B cell (primary cell): ENCODE data around the gene CD4. TPM values are rescaled to one million over a fixed set of nuclear protein-coding genes. Genes with fewer than 3 reads are reported as not detected.
A peak's percentile ranks its signal among the peaks of the same experiment; 100 is the strongest.

Source experiments
- ATAC-seq: fragments of 200-7000 bp; cut with Tn5 transposase; one replicate; pipeline ENCODE4 v1.10.0; 2021; ENCODE audit warnings: low read depth, mild to moderate bottlenecking, moderate number of reproducible peaks, moderate library complexity
- CTCF ChIA-PET: fragments of 350-600 bp; sonication (Branson Sonifier 250); formaldehyde crosslinking; loops from one replicate; lab custom pipeline; 2021; ENCODE audit warnings: antibody characterized with exemption, inconsistent platforms; lab: Charles Lee
- POLR2A ChIA-PET: fragments of 350-600 bp; sonication (Branson Sonifier 250); formaldehyde crosslinking; loops from one replicate; lab custom pipeline; 2021; ENCODE audit warnings: antibody characterized with exemption; lab: Charles Lee
- DNase-seq: peaks from one replicate; pipeline ENCODE4 v3.0.0; 2013
- H2AFZ ChIP-seq: 2 replicates; pipeline ENCODE4 v1.6.1; 2012; ENCODE audit warnings: mild to moderate bottlenecking, low read depth, low read length; ENCODE audit not compliant: insufficient read depth, poor library complexity, severe bottlenecking
- H3K27ac ChIP-seq, 2 donors: 1 replicate in 1 of 2; 2 replicates in 1 of 2; pipeline ENCODE4 v1.5.1; 2012 to 2013; ENCODE audit warnings: low read length in 2 of 2, mild to moderate bottlenecking in 2 of 2, moderate library complexity in 1 of 2
- H3K27me3 ChIP-seq, 4 experiments: fragments of 200-600 bp in 1 of 4; sonication (generic) in 1 of 4; replicated peaks in 1 of 4; 1 replicate in 2 of 4; 2 replicates in 2 of 4; pipeline versions ENCODE4 v1.6.1 to v1.7.0; 2013 to 2016; ENCODE audit warnings: low read length in 3 of 4, mild to moderate bottlenecking in 2 of 4, mixed read lengths in 1 of 4, moderate library complexity in 1 of 4; ENCODE audit not compliant: insufficient read depth in 4 of 4, control insufficient read depth in 3 of 4; ENCODE audit errors: control extremely low read depth in 1 of 4
- H3K36me3 ChIP-seq, 2 experiments: replicated peaks in 1 of 2; 1 replicate in 1 of 2; 2 replicates in 1 of 2; pipeline versions ENCODE4 v1.6.1 to v1.7.1; 2013; ENCODE audit warnings: low read length in 1 of 2; ENCODE audit not compliant: insufficient read depth in 2 of 2, control insufficient read depth in 1 of 2; ENCODE audit errors: control extremely low read depth in 1 of 2, extremely low read depth in 1 of 2
- H3K4me1 ChIP-seq, 2 donors: fragments of 200-600 bp in 1 of 2; sonication (generic) in 1 of 2; 1 replicate in 1 of 2; 2 replicates in 1 of 2; pipeline versions ENCODE4 v1.5.1 to v1.6.1; 2013 to 2017; ENCODE audit warnings: low read length in 2 of 2; ENCODE audit not compliant: control insufficient read depth in 2 of 2, insufficient read depth in 2 of 2
- H3K4me2 ChIP-seq: replicated peaks from 2 replicates; pipeline ENCODE3; 2012; ENCODE audit warnings: mild to moderate bottlenecking, low read depth, low read length; ENCODE audit not compliant: poor library complexity, severe bottlenecking
- H3K4me3 ChIP-seq, 5 experiments: fragments of 200-600 bp in 1 of 5; sonication (generic) in 1 of 5; 1 replicate in 3 of 5; 2 replicates in 2 of 5; pipeline versions ENCODE4 v1.5.1 to v1.7.0; 2011 to 2016; ENCODE audit warnings: low read length in 4 of 5, mild to moderate bottlenecking in 4 of 5, low read depth in 2 of 5, control low read depth in 1 of 5, moderate library complexity in 1 of 5; ENCODE audit not compliant: insufficient read depth in 1 of 5; ENCODE audit errors: control extremely low read depth in 1 of 5, extremely low read depth in 1 of 5
- H3K79me2 ChIP-seq: fragments of 200-600 bp; sonication (generic); one replicate; pipeline ENCODE4 v1.6.0; 2016; ENCODE audit warnings: low read length; ENCODE audit not compliant: control insufficient read depth, insufficient read depth
- H3K9ac ChIP-seq: fragments of 200-600 bp; sonication (generic); 2 replicates; pipeline ENCODE4 v1.6.1; 2017; ENCODE audit warnings: mild to moderate bottlenecking, low read length, moderate library complexity
- H3K9me3 ChIP-seq, 3 donors: one replicate each; pipeline versions ENCODE4 v1.6.1 to v1.7.1; 2013; ENCODE audit warnings: low read length in 2 of 3; ENCODE audit not compliant: control insufficient read depth in 2 of 3, insufficient read depth in 1 of 3; ENCODE audit errors: control extremely low read depth in 1 of 3
- H4K20me1 ChIP-seq: 2 replicates; pipeline ENCODE4 v1.6.0; 2012; ENCODE audit warnings: mild to moderate bottlenecking, low read length; ENCODE audit not compliant: insufficient read depth, control insufficient read depth, poor library complexity, severe bottlenecking
- H3K27ac Mint-ChIP-seq: one replicate; pipeline ENCODE4 v1.8.0; 2021; ENCODE audit warnings: mixed read lengths
- H3K27me3 Mint-ChIP-seq: one replicate; pipeline ENCODE4 v1.8.0; 2021; ENCODE audit warnings: mixed read lengths
- H3K4me1 Mint-ChIP-seq: one replicate; pipeline ENCODE4 v1.8.0; 2021; ENCODE audit warnings: mixed read lengths
- H3K4me3 Mint-ChIP-seq: one replicate; pipeline ENCODE4 v1.8.0; 2021; ENCODE audit warnings: mixed read lengths
- H3K9me3 Mint-ChIP-seq: one replicate; pipeline ENCODE4 v1.8.0; 2022; ENCODE audit warnings: mixed read lengths; ENCODE audit not compliant: insufficient read depth
- EZH2 ChIP-seq: IDR thresholded peaks from 2 replicates; pipeline ENCODE4 v1.6.1; 2012; ENCODE audit warnings: borderline replicate concordance, low read depth, mild to moderate bottlenecking, moderate library complexity, low read length; ENCODE audit not compliant: insufficient read depth, poor library complexity, severe bottlenecking
- WGBS: methylation state at CpG from one replicate; pipeline ENCODE4 v1.1.5; 2013; ENCODE audit warnings: missing lambda C conversion rate; ENCODE audit not compliant: insufficient coverage; 5-methylcytosine and 5-hydroxymethylcytosine counted together
- intact Hi-C: fragments of 100-400 bp; cut with micrococcal nuclease; formaldehyde crosslinking; loops from one replicate; pipeline ENCODE4 v1.10.0; 2022
- polyA plus RNA-seq: library from polyadenylated mRNA; depleted of rRNA; stranded (reverse); fragments of >200 nt; gene quantifications from 2 replicates; pipeline ENCODE4 v1.2.3, GENCODE V29; 2012
- total RNA-seq, 2 donors: library from RNA; stranded (reverse); fragments of 120-200 nt in 1 of 2; gene quantifications; 1 replicate in 1 of 2; 2 replicates in 1 of 2; pipeline versions ENCODE4 v1.2.3 to v1.2.4, GENCODE V29; 2013 to 2022
- TF ChIP-seq, protein P1 (sequence below): fragments of 200-600 bp; IDR thresholded peaks from one replicate; pipeline ENCODE4 v1.8.0; 2022; ENCODE audit warnings: antibody characterized with exemption, mild to moderate bottlenecking

The CD4 gene
- total and polyA plus RNA-seq, 2 donors (not counting 1 experiment from before 2014, with no cell fraction given), result 0.49 to 2.2 TPM

DNA sequence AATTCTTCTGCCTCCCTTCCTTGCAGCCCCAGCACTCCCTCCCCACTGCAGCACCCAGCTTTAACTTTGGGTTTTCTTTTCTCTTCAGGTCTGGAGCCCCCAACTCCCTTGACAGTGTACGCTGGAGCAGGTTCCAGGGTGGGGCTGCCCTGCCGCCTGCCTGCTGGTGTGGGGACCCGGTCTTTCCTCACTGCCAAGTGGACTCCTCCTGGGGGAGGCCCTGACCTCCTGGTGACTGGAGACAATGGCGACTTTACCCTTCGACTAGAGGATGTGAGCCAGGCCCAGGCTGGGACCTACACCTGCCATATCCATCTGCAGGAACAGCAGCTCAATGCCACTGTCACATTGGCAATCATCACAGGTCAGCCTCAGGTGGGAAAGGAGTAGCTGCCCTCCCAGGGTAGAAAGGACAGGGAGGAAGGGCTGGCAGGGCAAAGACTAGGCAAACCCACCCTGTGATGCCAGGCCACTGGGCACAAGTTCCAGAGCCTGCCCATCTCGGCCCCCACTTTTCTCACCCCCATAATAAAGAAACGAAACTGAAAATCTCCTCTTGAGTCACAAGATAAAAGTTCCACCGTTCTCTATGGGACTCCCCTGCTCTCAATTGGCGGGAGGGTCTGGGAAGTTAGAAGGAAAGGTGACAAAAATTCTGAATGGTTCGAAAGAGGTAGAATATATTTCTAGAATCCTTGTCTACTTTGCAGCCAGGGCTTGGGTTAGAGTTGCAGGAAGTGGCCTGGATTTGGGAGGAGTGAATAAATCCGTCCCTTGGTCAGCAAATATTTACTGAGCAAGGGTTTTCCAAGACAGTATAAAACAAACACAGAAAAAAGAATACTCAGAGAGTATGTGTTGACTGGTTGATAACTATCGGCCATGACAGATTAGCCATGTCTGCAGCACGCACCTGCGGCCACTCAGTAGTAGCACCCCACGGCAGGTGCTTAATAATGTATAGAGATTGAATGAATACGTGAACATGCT is 13.8 kb upstream of the CD4 start:
- Mint-ChIP-seq H3K9me3 (no peaks in the 10 kb centered on the region), H3K4me3 (no peak overlapping the region), H3K4me1 (peaks cover 22% of the 10 kb centered on the region), H3K27ac (peak overlapping the region; percentile 37), H3K27me3 (peaks cover 63% of the 10 kb centered on the region)
- no peak overlapping the region for H2AFZ ChIP-seq
- no peak overlapping the region for H3K9ac ChIP-seq
- ATAC-seq, result no peak
- peaks cover 31 to 37% of the 10 kb centered on the region in 2 donors for H3K4me1 ChIP-seq
- H3K36me3 ChIP-seq, result no peaks in the 10 kb centered on the region
- no peak for DNase-seq
- peaks cover 0 to 66% (median 41%) of the 10 kb centered on the region in 4 experiments for H3K27me3 ChIP-seq
- H3K79me2 ChIP-seq, result no peaks in the 10 kb centered on the region
- H3K9me3 ChIP-seq, result peaks cover 0 to 17% (median 0%) of the 10 kb centered on the region in 3 donors
- no peaks in the 10 kb centered on the region for H4K20me1 ChIP-seq
- TF ChIP-seq, protein P1, sequence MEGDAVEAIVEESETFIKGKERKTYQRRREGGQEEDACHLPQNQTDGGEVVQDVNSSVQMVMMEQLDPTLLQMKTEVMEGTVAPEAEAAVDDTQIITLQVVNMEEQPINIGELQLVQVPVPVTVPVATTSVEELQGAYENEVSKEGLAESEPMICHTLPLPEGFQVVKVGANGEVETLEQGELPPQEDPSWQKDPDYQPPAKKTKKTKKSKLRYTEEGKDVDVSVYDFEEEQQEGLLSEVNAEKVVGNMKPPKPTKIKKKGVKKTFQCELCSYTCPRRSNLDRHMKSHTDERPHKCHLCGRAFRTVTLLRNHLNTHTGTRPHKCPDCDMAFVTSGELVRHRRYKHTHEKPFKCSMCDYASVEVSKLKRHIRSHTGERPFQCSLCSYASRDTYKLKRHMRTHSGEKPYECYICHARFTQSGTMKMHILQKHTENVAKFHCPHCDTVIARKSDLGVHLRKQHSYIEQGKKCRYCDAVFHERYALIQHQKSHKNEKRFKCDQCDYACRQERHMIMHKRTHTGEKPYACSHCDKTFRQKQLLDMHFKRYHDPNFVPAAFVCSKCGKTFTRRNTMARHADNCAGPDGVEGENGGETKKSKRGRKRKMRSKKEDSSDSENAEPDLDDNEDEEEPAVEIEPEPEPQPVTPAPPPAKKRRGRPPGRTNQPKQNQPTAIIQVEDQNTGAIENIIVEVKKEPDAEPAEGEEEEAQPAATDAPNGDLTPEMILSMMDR, result no peak
- TF ChIP-seq EZH2, result no peak
- ChIA-PET CTCF (interaction anchor here (0.9 to 7.8 kb wide), 3 partner anchors 9 to 22 kb away, joined by 3 to 109 read pairs (median 10); partner anchors contain the start of genes MLF2 and PTMS), POLR2A (no interaction called here)
- H3K4me3 ChIP-seq, result no peak overlapping the region
- WGBS, result 87% methylated on average over 6 of the region's 16 CpGs
- no peak overlapping the region for H3K27ac ChIP-seq
- intact Hi-C loops, result no loop called here
- no peak overlapping the region for H3K4me2 ChIP-seq
